Cortex of kidney (tissue), 1 donor: Measurements from ENCODE around the gene AACS.

ENCODE experiments used
- DNase-seq: peaks from one replicate; lab custom pipeline; 2025; lab: John Stamatoyannopoulos, UW

The AACS gene

DNA sequence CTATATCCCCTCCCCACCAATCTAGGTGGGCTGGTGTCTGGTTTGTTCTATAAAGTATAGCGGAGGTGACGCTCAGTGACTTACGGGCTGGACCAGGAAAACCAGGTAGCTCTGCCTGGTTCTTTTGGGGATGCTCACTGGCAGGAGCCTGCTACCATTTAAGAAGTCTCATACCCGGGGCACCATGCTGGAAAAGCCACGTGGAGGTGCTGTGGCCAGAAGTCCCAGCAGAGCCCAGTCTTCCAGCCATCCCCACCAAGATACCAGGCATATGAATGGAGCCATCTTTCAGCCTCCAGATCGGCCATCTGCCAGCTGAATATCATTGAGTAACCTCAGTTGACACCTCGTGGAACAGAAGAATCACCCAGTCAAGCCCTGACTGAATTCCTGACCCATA is 87.2 kb downstream of the AACS start:
- no peak for DNase-seq

- no peak for DNase-seq
Observed at GRCh38 chr12:125155366-125155765, 90.1 kb downstream of the AACS start.

- DNase-seq = no peak
Observed at GRCh38 chr12:125157177-125157576, 91.9 kb downstream of the AACS start.

GRCh38 chr12:125159702-125160101 is 94.5 kb downstream of the AACS start:
- DNase-seq = no peak

DNA sequence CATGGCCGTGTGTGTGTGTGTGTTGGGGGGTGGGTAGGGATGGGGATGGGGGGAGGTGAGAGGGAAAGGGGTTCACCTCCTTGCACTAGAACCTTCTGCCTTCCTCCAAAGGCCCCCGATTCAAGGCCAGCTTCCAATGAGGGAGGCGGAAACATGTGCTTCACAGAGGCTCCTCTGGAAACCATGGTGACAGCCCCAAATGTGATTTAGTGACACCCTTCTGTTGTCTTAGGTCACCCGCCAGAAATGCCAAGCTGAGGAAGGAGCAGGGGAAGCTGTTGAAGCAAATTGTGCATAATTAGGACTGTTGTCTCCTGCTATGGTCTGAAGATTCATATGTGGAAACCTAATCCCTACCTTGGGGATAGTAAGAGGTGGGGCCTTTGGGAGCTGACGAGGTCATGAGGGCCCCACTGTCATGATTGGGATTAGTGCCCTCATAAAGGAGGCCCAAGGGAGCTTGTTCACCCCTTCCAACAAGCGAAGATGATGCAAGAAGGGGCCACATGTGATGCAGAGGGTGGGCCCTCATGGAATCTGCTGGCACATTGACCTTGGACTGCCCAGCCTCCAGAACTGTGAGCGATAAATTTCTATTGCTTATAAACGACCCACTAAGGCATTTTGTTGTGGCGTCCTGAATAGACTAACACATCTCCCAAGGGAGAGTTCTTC is 95.2 kb downstream of the AACS start:
- no peak for DNase-seq

GRCh38 chr12:125161712-125162022 is 96.4 kb downstream of the AACS start:
- no peak for DNase-seq

DNA sequence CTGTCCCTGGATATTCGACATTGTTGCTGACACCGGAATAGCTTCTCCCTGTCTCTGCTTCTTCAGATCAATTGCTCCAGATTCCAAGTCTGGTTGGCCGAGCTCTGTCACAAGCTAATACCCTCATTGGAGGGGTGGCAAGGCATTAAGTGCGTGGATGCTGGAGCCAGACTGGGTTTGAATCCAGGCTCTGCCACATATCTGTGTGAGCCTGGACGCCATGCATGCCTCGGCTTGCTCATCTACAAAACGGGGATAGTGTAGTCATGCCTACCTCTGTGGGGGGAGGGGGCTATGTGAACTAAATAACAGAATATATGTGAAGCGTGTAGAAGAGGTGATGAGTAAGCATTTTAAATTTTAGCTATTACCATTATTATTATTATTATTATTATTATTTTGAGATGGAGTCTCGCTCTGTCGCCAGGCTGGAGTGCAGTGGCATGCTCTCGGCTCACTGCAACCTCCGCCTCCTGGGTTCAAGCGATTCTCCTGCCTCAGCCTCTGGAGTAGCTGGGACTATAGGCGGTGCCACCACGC is 97.3 kb downstream of the AACS start:
- DNase-seq = no peak

GRCh38 chr12:125163148-125163547 is 97.9 kb downstream of the AACS start:
- no peak for DNase-seq

- no peak for DNase-seq
Observed at GRCh38 chr12:125164541-125164940, 99.3 kb downstream of the AACS start.

- no peak for DNase-seq
Observed at GRCh38 chr12:125166041-125166440, 100.8 kb downstream of the AACS start.

- DNase-seq = no peak
Observed at GRCh38 chr12:125167658-125168057, 102.4 kb downstream of the AACS start.

DNA sequence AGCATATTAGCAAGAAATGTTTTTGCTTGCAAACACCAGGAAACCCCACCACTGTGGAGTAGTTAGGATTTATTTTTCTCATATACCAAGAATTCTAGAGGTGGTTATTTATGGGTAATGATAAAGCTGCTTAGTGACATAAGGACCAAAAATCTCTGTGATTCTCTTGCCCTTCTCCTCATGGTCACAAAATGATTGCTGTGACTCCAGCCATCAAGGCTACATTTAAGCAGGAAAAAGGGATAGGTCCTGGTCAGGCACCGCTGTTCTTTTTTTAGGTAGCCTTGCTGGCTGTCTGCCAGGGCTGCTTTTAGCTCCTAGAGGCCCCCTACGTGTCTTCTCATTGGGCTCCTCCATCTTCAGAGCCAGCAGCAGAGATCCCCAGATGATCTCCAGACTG is 104.2 kb downstream of the AACS start:
- DNase-seq = no peak

GRCh38 chr12:125169870-125170269 is 104.6 kb downstream of the AACS start:
- DNase-seq = no peak

DNA sequence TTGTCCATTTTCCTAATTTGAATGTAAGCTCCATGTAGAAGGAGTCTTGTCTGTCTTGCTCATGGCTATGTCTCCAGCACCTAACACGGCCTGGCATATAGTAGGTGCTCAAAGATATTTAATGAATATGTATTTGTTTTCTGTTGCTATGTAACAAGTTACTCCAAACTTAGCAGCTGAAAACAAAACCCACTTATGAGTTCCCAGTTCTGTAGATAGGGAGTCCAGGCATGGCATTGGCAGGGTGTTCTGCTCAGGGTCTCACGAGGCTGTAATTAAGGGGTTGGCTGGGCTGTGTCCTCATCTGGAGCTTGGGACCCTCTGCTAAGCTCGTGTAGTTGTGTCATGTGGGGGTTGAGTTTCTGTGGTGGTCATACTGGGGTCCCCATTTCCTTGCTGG is 106.0 kb downstream of the AACS start:
- no peak for DNase-seq

- no peak for DNase-seq
Observed at GRCh38 chr12:125172231-125172850, 107.1 kb downstream of the AACS start.

DNA sequence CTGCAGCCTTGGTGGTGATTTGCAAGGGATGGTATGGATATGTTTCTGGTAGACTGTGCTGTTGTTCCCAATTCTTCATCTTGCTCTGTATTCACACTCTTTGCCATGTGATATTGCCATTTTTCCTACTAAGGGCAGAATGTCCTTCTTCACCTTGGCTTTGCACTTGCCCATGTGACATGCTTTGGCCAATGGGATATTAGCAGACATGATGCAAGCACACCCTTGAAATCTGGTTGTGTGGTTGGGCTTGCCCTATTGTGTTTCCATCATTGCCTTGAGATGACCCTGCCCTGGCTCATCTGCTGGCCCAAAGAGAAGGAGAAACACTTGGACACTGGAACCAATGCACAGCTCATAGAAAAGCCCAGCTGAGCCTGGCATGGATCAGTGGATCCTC is 110.3 kb downstream of the AACS start:
- no peak for DNase-seq

DNA sequence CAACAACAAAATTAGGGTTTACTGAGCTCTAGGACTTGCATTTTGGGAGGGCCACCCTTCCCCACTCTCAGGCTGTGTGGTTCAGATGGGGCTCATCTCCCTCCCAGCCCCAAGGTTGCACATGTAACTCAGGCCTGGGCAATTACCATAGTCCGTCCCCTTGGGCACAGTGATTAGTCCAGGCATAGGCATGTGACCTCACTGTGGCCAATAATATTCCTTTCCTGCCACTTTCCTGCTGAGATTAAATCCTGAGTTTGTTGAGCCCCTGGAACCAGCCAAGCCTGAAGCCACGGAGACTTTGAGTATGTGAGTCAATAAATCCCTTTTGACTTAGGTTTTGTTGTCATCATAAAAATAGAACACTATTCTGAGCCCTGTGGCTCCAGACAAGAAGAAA is 113.0 kb downstream of the AACS start:
- DNase-seq = no peak

DNA sequence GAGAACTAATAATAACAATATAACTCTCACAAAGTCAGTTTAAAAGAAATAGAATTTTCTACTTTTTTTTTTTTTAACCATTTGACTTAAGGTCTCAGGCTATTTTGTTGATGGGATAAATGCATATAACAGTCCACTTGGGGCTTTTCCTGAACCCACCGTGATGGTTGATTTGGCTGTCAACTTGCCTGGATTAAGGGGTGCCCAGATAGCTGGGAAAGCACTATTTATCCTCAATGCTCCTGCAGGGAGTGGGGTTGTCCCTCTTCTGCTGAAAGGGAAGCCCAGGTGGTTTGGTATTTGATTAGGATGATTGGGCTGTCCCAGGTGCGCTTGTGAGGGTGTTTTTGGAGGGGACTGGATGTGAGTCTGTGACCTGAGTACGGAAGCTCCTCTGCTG is 114.9 kb downstream of the AACS start:
- DNase-seq = no peak

DNA sequence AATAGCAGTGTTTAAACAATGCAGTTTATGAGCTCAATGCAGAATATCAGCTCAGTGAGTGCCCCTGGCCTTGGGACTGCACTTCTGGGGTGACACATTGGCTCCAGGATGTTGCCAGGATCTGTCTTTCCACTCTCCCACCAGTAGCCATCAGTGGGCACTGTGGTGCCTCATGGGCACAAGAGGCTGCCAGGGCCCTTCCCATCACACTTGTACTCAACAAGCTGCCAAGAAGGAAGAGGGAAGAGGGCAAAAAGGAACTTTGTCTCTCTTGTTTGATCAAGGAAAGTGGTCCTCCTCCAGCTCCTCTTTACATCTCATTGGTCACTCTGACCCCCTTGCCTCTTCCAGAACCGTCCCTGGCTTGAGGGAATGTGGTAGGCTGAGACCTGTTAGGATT is 115.9 kb downstream of the AACS start:
- DNase-seq = no peak

DNA sequence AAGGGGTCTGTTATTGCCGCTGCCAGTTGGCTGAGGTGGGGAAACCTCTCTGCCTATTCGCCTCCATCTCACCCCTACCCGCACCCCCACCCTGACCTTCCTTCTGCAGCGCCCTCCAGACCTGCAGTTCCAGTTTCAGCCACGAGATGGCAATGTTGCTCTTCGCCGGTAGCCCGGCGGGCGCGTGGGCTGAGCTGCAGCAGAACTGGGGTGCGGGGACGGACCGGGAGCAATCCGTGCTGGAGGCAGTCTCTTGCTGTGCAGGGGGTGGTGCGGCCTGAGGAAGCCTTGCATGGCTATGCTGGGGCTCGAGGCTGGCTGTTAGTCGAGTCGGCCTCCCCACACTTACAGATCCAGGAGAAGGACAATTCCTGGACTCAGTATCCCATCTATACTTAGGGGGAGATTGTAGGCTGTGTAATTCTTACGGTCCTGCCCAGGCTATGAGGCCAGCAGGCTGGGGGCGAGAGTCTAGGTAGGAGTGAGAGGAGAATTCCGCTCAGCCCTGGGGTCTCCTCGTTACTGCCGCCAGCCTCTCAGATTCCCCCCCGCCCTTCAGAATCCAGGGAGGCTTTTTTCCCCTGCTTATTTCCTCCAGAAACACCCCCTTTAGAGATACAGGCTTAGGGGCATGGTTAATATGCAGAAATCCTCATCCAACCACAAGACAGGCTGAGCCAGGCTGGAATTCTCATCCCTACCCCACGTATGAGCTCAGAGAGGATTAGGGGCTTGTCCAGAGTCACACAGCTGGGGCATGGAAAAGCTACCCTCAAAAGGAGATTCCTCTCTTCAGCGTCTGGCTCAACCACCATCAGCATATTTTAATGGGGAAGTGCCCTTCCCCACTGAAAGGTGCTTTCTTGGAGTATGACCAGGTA is 118.2 kb downstream of the AACS start:
- no peak for DNase-seq

DNA sequence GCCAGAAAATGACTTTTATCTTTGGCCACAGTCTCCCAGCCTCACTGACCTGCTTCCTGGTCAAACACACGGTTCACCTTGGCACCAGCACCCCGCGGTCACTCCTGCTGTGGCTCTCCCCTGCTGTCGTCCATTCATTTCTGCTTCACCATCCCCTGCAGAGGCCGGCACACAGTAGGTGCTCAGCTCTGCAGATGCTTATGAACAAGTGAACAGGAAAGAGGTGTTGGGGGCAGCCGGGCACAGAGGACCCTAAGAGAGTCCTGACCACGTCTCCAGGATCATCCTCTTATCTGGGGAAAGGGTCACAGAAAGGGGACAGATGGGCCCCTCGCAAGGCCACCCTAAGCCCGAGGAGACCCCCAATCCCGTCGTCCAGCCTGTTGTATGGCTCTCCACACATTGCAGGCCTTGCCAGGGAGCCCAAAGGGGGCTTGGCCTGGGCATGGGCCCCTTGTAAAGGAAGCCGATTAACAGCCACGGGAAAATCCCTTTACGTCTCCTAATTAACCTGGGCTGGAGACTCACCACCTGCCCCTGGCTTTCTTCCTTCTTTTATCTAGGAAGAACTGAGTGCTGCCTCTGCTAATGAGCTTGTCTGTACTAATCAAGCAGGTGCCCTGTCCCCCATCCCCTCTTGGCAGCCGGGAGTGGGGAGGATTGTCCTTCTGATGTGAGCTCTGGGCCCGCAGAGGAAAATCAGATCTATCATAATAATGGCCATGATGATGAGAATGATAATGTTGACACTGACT is 119.2 kb downstream of the AACS start:
- DNase-seq = no peak

- DNase-seq = no peak
Observed at GRCh38 chr12:125185311-125185739, 120.1 kb downstream of the AACS start.
